GM21360 (cell line): Measurements from ENCODE around the gene GLUD1.
"Not testable (repeated sequence)": the region's sequence is repeated elsewhere in the genome, so short reads cannot be mapped to it uniquely, and the experiment has no call there.

Experiments used
- ATAC-seq: cut with Tn5 transposase; IDR thresholded peaks from one replicate; pipeline ENCODE4 v1.9.1; 2021; ENCODE audit warnings: mild to moderate bottlenecking, moderate library complexity; ENCODE audit not compliant: unreplicated experiment

The GLUD1 gene

DNA sequence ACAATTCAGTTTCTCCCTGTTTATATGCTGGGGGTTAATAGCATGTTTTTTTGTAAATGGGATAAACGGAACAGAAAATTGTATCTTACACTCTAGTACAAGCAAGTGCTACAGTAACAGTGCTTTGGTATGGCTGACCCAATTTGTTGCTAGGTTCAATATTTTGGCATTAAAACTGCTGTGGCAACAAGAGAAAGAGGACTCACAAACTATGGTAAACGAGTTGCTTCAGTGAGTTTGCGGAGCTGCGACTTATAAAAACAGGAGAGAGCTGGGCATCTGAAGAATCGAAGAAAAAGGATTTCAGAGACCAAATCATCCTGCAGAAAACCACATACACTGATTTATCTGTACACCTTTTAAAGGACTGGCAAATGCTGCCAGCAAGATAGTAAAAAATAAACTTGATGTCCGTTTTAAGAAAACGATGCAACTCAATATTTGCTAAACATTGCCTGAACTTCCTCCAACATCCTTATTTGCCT lies 2.2 kb downstream of the GLUD1 start:
- no peak for ATAC-seq

DNA sequence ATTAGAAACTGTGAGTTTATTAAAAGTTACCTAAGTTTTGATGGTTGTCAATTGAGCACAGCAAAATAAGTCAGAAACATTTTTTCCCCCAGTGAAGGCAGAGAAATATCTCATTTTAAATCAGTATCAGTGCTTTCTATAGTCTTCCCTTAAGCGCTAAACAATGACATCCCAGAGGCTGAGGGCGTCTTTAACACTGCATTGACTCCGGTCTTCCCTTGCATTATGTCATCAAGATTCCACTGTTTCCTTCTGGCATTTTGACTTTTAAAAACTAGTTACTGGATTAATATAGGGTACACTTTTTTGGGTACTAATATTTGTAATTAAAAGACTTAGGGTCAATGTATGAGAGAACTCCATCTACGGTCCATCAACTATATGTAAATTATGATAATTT lies 3.9 kb downstream of the GLUD1 start:
- ATAC-seq = no peak

- no peak for ATAC-seq
Observed at GRCh38 chr10:87089746-87090145, 4.9 kb downstream of the GLUD1 start.

GRCh38 chr10:87085537-87085936 lies 9.1 kb downstream of the GLUD1 start:
- ATAC-seq = no peak

- ATAC-seq = peak; percentile 53
Observed at GRCh38 chr10:87084291-87084782, 10.3 kb downstream of the GLUD1 start.

DNA sequence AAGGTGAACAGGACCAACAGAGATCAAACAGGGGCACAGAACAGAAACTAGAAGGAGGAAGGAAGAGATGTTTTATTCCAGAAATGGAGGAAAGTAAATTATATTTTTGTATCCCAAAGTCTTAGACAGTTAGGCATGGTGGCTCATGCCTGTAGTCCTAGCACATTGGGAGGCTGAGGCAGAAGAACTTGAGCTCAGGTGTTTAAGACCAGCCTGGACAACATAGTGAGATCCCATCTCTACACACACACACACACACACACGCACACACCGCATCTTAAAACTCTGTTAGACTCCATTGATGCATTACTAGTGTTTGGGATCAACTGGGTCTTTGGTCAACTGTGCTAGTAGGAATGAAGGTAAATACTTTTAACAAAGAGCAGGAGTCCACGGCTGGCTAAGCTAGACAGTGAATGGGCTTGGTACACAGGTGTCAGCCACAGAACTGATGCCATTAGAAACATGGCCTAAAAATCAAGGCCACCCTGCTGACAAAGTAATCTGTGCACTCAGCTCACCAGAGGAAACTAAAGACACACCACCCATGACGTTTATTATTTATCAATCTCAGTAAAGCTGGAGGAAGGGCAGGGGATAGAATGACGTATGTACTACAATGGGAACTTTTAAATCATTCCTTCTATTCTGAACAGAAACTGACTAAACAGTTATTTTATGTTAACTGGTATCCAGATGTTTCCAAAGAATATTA lies 10.9 kb downstream of the GLUD1 start:
- not testable (repeated sequence) for ATAC-seq

DNA sequence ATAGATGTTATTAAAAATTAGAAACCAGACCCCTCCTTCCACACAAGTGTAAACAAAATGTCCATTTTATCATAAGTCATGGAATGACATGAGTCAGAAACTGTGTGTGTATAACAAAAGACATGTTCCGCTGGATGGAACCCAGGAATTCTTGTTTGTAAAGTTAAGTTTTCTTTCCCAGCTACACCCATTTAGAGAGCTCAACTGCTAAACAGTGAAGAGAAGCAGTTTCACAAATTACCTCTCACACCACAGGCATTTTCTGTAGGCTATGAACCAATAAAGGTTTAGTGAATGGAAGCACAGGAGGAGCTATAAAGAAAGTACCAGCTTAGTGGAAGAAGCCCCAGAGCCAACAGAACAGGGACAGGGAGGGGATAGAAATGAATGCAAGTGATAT lies 12.4 kb downstream of the GLUD1 start:
- not testable (repeated sequence) for ATAC-seq

DNA sequence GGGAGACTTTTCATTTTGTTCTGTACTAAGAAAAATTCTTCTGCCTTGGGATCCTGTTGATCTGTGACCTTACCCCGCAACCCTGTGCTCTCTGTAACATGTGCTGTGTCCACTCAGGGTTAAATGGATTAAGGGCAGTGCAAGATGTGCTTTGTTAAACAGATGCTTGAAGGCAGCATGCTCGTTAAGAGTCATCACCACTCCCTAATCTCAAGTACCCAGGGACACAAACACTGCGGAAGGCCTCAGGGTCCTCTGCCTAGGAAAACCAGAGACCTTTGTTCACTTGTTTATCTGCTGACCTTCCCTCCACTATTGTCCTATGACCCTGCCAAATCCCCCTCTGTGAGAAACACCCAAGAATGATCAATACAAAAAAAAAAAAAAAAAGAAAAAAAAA lies 13.1 kb downstream of the GLUD1 start:
- ATAC-seq = not testable (repeated sequence)

GRCh38 chr10:87080621-87081020 lies 14.0 kb downstream of the GLUD1 start:
- not testable (repeated sequence) for ATAC-seq

DNA sequence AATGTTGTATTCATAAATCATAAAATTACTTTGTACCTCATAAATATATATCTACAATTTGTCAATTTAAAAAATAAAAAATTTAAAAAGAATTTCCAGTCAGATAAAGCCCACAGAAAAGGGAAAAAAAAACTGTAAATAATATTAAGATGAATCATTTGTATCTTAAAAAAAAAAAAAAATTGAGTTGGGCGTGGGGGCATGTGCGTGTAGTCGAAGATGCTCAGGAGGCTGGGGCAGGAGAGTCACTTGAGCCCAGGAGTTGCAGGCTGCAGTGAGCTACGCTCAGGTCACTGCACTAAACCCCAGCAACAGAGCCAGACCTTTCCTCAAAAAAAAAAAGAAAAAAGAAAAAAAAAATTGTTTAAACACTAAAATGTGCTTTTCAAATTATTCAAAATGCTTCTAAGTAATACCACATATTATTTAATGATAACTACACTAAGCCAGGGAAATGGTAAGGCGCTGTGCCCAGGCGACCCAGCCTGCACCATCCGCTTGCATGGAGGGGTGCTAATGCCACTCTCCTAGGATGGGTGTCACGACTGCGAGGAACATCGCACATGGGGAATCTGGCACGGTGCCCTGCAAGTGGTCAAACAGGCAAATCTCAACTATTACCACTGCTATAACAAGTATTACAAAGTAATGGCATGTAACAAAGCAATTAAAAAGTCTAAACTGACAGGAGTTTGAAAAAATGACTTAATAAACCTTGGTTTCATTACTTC lies 15.4 kb downstream of the GLUD1 start:
- ATAC-seq = no peak

DNA sequence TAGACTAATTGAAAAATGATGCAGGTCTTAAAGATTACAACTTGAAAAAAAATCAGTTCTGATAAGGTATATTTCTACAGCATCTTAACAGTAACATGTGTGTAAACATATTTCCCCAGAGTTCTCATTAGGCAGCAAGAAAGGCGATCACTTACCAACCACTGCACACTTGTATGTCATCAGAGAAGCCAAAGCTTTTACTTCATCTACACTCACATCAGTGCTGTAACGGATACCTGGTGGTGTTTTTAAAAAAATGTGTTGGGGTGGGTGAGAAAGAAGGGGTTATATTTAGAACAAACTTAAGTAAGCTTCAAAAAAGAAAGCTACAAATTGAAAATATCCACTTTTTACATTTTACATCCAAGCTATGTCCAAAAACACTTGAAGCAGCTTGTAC lies 18.2 kb downstream of the GLUD1 start:
- not testable (repeated sequence) for ATAC-seq

DNA sequence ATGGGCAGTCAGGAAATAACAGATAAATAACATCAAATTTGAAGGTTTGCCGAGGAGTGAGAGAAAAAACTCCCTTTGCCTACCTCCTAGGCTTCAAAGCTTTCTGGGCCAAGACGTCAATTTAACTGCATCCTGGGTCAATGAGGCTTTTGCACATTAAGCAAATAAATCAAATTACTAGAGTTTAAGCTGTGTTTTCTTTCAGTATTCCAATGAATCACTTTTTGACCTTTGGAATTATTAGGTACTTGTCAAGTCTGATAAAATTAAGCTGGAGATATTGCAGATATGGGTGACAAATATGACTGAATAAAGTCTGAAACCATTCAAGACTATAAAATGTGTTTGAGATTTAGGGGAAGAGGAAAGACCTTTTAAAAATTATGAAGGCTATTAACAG lies 22.2 kb downstream of the GLUD1 start:
- no peak for ATAC-seq

GRCh38 chr10:87068281-87068680 lies 26.4 kb downstream of the GLUD1 start:
- ATAC-seq = no peak

- ATAC-seq = no peak
Observed at GRCh38 chr10:87066865-87067264, 27.8 kb downstream of the GLUD1 start.

DNA sequence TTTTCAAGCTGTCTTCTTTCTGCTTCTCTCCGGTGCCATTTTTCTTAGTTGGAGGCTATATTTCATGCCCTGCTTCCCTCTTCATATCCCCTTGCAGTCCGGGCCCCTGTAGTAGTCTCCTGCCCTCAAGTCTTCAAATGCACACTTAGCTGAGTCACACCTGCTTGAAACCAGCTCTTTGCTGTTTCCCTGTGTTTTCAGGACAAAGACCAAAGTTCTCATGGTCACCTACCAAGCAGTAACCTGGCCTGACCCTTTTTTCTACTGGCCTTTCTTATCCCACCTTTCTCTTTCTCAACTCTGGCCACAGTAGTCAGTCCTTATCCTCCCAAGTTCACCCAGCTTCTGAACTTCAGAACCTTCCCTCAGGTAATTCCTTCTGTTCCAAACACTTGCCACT lies 28.5 kb downstream of the GLUD1 start:
- ATAC-seq = no peak

DNA sequence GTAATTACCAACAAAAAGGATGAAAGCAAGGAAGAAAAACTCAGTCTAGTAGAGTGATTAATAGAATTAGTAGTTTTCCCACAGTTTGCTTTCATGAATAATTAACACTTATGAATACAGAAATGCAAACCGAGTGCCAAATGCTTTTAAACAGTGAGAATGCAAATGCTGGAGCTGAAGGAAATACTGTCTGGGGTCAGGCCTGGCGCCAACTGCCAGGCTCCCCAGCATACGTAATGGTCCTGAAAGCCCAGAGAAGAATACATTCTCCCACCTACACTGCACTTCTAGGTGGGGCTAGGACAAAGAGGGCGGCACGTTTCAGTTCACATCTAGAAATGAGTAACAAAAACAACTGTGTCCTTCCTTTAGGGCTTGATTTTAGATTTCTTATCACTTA lies 30.0 kb downstream of the GLUD1 start:
- no peak for ATAC-seq

DNA sequence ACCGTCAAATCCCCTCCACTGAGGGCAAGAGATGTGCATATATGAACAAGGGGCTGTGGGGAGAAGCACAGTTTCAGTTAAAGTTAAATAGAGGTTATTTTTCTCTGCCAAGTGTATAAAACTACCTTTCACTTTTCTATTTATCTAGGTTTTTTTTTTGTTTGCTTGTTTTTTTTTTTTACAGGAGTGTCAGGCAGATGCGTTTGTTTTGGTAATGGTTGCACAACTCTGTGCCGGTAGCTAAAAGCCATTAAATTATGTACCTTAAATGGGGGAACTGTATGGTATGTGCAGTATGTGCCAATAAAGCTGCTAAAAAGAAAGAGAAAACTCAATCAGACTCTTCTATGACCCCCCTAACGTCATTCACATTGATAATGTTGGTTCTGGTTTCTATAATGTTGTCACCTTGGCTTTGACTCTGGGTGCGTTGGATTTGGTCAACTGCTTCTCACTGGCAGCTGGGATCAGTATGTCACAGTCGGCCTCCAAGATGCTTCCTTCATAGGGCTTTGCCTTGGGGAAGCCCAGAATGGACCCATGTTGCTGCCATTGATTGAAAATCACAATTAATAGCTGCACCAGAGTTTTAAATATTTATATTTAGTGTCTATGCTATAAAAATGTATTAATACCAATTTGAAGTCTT lies 34.2 kb downstream of the GLUD1 start:
- ATAC-seq = no peak

DNA sequence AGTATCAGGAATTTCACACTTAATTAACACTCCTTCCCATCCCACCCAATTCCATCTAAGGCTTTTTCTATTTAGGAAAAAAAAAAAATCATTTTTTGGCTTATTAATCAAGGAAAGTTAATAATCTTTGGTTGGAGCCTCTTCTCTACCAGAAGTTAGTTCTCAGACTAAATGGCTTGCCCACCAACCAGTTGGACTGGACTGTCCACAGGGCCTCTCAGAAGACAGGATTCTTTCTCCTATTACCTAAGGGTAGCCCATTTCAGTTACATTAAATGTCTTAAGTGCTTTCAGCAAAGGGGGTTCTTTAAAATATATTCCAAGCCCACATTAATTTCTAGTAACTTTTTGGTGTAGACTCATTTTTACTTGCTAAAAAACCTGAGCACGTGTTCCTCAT lies 35.2 kb downstream of the GLUD1 start:
- ATAC-seq = no peak

DNA sequence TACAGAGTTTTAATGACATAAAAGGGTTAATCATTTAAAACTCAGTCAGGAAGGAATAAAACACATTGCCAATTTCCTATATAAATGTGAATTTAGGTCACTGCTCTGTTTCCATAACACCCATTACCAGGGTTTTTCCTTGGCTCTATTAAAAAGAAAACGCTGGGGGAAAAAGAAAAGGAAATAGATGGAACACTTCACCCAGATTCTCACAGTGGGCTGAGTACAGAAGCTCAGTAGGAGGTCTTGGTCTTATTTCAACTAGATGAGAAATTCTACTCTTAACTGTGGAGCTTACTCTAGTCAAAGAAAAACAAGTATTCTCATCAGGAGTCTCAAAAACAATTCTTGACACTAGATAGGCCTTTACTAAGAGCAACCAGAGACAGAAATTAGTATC lies 36.5 kb downstream of the GLUD1 start:
- ATAC-seq = no peak

- ATAC-seq = peak; percentile 55
Observed at GRCh38 chr10:87054373-87055295, 40.0 kb downstream of the GLUD1 start.
